Fibroblast of skin of left biceps (primary cell): ENCODE measurements around the gene ST7.

Experiments used
- DNase-seq, 2 experiments: peaks; one replicate each; pipeline ENCODE4 v3.0.0-alpha.2; 2013; ENCODE audit warnings: low read depth in 2 of 2

ST7 gene

GRCh38 chr7:117127585-117128168, 174.4 kb downstream of the ST7 start:
- peak in 1 of 2 experiments; percentile 19 for DNase-seq

- no peak for DNase-seq
Measured at GRCh38 chr7:117129521-117129955, 176.2 kb downstream of the ST7 start.

- DNase-seq = no peak
Measured at GRCh38 chr7:117130262-117130661, 177.0 kb downstream of the ST7 start.

GRCh38 chr7:117132321-117133120, 179.2 kb downstream of the ST7 start:
- DNase-seq = peak; percentile 66 to 68

GRCh38 chr7:117133125-117133524, 179.8 kb downstream of the ST7 start:
- no peak for DNase-seq

- DNase-seq = no peak
Measured at GRCh38 chr7:117134411-117134810, 181.1 kb downstream of the ST7 start.

GRCh38 chr7:117134889-117135552, 181.7 kb downstream of the ST7 start:
- no peak for DNase-seq

- no peak for DNase-seq
Measured at GRCh38 chr7:117135553-117135891, 182.2 kb downstream of the ST7 start.

- DNase-seq = peak; percentile 77 to 83
Measured at GRCh38 chr7:117137868-117138267, 184.6 kb downstream of the ST7 start.

GRCh38 chr7:117138495-117138894, 185.2 kb downstream of the ST7 start:
- DNase-seq = no peak

GRCh38 chr7:117138981-117139380, 185.7 kb downstream of the ST7 start:
- no peak for DNase-seq

- DNase-seq = no peak
Measured at GRCh38 chr7:117139397-117139984, 186.2 kb downstream of the ST7 start.

GRCh38 chr7:117140921-117141320, 187.6 kb downstream of the ST7 start:
- DNase-seq = no peak

GRCh38 chr7:117143066-117143465, 189.8 kb downstream of the ST7 start:
- no peak for DNase-seq

- no peak for DNase-seq
Measured at GRCh38 chr7:117143580-117143979, 190.3 kb downstream of the ST7 start.

- no peak for DNase-seq
Measured at GRCh38 chr7:117145333-117145732, 192.0 kb downstream of the ST7 start.

GRCh38 chr7:117146059-117146458, 192.8 kb downstream of the ST7 start:
- no peak for DNase-seq

- DNase-seq = no peak
Measured at GRCh38 chr7:117146511-117146910, 193.2 kb downstream of the ST7 start.

GRCh38 chr7:117148971-117149370, 195.7 kb downstream of the ST7 start:
- no peak for DNase-seq

- DNase-seq = no peak
Measured at GRCh38 chr7:117149692-117150091, 196.4 kb downstream of the ST7 start.

- no peak for DNase-seq
Measured at GRCh38 chr7:117152213-117153007, 199.1 kb downstream of the ST7 start.
